NCI-H2081 (cell line): ENCODE results near the gene GPR142.

Experiments
- DNase-seq, 2 experiments: peaks; one replicate each; lab custom pipeline; 2025; lab: John Stamatoyannopoulos, UW

The GPR142 gene

GRCh38 chr17:74369665-74370490, 2.6 kb downstream of the GPR142 start:
- no peak for DNase-seq

GRCh38 chr17:74371653-74372147, 4.4 kb downstream of the GPR142 start:
- DNase-seq: no peak

- no peak for DNase-seq
These were observed 5.1 kb downstream of the GPR142 start for GRCh38 chr17:74372426-74372825.

GRCh38 chr17:74373838-74374606, 6.7 kb downstream of the GPR142 start:
- no peak for DNase-seq

GRCh38 chr17:74374858-74375257, 7.6 kb downstream of the GPR142 start:
- DNase-seq: no peak

- peak; percentile 70 to 87 for DNase-seq
These were observed 12.3 kb downstream of the GPR142 start for GRCh38 chr17:74379495-74380085.

- DNase-seq: no peak
These were observed 13.0 kb downstream of the GPR142 start for GRCh38 chr17:74380086-74380958.

GRCh38 chr17:74380959-74381808, 13.9 kb downstream of the GPR142 start:
- DNase-seq: no peak

- no peak for DNase-seq
These were observed 15.8 kb downstream of the GPR142 start for GRCh38 chr17:74383141-74383540.

GRCh38 chr17:74385201-74385600, 17.9 kb downstream of the GPR142 start:
- no peak for DNase-seq

- DNase-seq: no peak
These were observed 19.1 kb downstream of the GPR142 start for GRCh38 chr17:74386386-74386785.

- DNase-seq: no peak
These were observed 20.3 kb downstream of the GPR142 start for GRCh38 chr17:74387365-74388218.

- DNase-seq: no peak
These were observed 21.9 kb downstream of the GPR142 start for GRCh38 chr17:74389084-74389753.

GRCh38 chr17:74389937-74390679, 22.8 kb downstream of the GPR142 start:
- DNase-seq: no peak

- DNase-seq: no peak
These were observed 23.7 kb downstream of the GPR142 start for GRCh38 chr17:74390680-74391653.

- DNase-seq: no peak
These were observed 24.5 kb downstream of the GPR142 start for GRCh38 chr17:74391771-74392170.

- DNase-seq: peak in 1 of 2 experiments; percentile 19
These were observed 25.5 kb downstream of the GPR142 start for GRCh38 chr17:74392848-74393247.
